GM23248 (cell line): ENCODE data around the gene SLC39A2. TPM values are rescaled to one million over a fixed set of nuclear protein-coding genes. Genes with fewer than 3 reads are reported as not detected.

Source experiments
- DNase-seq: peaks from one replicate; pipeline ENCODE4 v3.0.0-alpha.2; 2015
- H2AFZ ChIP-seq: fragments of 200-600 bp; sonication (generic); 2 replicates; pipeline ENCODE4 v1.6.1; 2016; ENCODE audit warnings: antibody characterized with exemption
- H3F3A ChIP-seq: fragments of 200-600 bp; sonication (generic); 2 replicates; pipeline ENCODE4 v1.6.1; 2016; ENCODE audit warnings: mild to moderate bottlenecking, antibody characterized with exemption, mixed run types; ENCODE audit not compliant: insufficient read depth
- H3K27ac ChIP-seq: fragments of 200-600 bp; sonication (generic); 2 replicates; pipeline ENCODE4 v1.5.1; 2016; ENCODE audit warnings: mild to moderate bottlenecking
- H3K27me3 ChIP-seq: fragments of 200-600 bp; sonication (generic); replicated peaks from 2 replicates; pipeline ENCODE4 v1.6.1; 2016; ENCODE audit warnings: mild to moderate bottlenecking; ENCODE audit not compliant: insufficient read depth
- H3K36me3 ChIP-seq: fragments of 200-600 bp; sonication (generic); 2 replicates; pipeline ENCODE4 v1.6.1; 2016; ENCODE audit warnings: low read depth, mild to moderate bottlenecking
- H3K4me1 ChIP-seq: fragments of 200-600 bp; sonication (generic); 2 replicates; pipeline ENCODE4 v1.6.1; 2016; ENCODE audit warnings: mild to moderate bottlenecking; ENCODE audit not compliant: insufficient read depth
- H3K4me2 ChIP-seq: fragments of 200-600 bp; sonication (generic); one replicate; pipeline ENCODE4 v1.6.1; 2016; ENCODE audit warnings: mild to moderate bottlenecking; ENCODE audit not compliant: unreplicated experiment
- H3K4me3 ChIP-seq: fragments of 200-600 bp; sonication (generic); 2 replicates; pipeline ENCODE4 v1.5.1; 2016; ENCODE audit warnings: mild to moderate bottlenecking
- H3K79me2 ChIP-seq: fragments of 200-600 bp; sonication (generic); 2 replicates; pipeline ENCODE4 v1.6.1; 2016; ENCODE audit warnings: mild to moderate bottlenecking; ENCODE audit not compliant: insufficient read depth
- H3K9ac ChIP-seq: fragments of 200-600 bp; sonication (generic); 2 replicates; pipeline ENCODE4 v1.6.1; 2016; ENCODE audit warnings: mild to moderate bottlenecking
- H3K9me2 ChIP-seq: fragments of 200-600 bp; sonication (generic); 2 replicates; pipeline ENCODE4 v1.6.1; 2016; ENCODE audit warnings: mixed run types, mild to moderate bottlenecking, moderate library complexity; ENCODE audit not compliant: insufficient read depth
- H3K9me3 ChIP-seq: fragments of 200-600 bp; sonication (generic); one replicate; pipeline ENCODE4 v1.6.1; 2017; ENCODE audit warnings: low read depth
- H4K20me1 ChIP-seq: fragments of 200-600 bp; sonication (generic); 2 replicates; pipeline ENCODE4 v1.6.0; 2016; ENCODE audit not compliant: insufficient read depth
- EZH2 ChIP-seq: fragments of 200-600 bp; sonication (generic); IDR thresholded peaks from 2 replicates; pipeline ENCODE4 v1.6.1; 2018; ENCODE audit warnings: antibody characterized with exemption, mild to moderate bottlenecking; ENCODE audit not compliant: insufficient read depth, poor library complexity, severe bottlenecking
- EZH2phosphoT487 ChIP-seq: fragments of 200-600 bp; sonication (generic); IDR thresholded peaks from 2 replicates; pipeline ENCODE4 v1.6.1; 2018; ENCODE audit warnings: antibody characterized with exemption, moderate library complexity, mild to moderate bottlenecking, low read depth; ENCODE audit not compliant: insufficient read depth
- WGBS, 2 experiments: methylation state at CpG; one replicate each; pipeline ENCODE4 v1.1.6; 2015 to 2017; ENCODE audit warnings: low lambda C conversion rate in 2 of 2, low coverage in 1 of 2; ENCODE audit errors: missing lambda C conversion rate in 2 of 2; 5-methylcytosine and 5-hydroxymethylcytosine counted together
- in situ Hi-C: fragments of 300-500 bp; cut with MboI; formaldehyde crosslinking; loops from 2 replicates; pipeline ENCODE4 v1.15.0; 2020
- microRNA-seq: library from miRNA; unstranded; fragments of <30 nt; microRNA quantifications from one replicate; pipeline ENCODE4, GENCODE V29; 2016; ENCODE audit warnings: borderline number of aligned reads
- polyA plus RNA-seq: library from polyadenylated mRNA; unstranded; fragments of >200 nt; fragmentation: Nextera tagmentation; extraction: Ambion mirVana; gene quantifications from 2 replicates; pipeline ENCODE4 v1.2.1, GENCODE V29; 2016
- small RNA-seq: library from RNA; depleted of rRNA; stranded (forward); fragments of <200 nt; gene quantifications from one replicate; pipeline ENCODE3, GENCODE V24; 2014; ENCODE audit warnings: low read depth, low replicate concordance
- total RNA-seq: library from RNA; depleted of rRNA; stranded (reverse); fragments of >200 nt; shearing (Covaris generic); gene quantifications from 2 replicates; pipeline ENCODE4 v1.2.3, GENCODE V29; 2014; rRNA removed

Gene SLC39A2
- total and polyA plus RNA-seq, 2 experiments from 2014 or later: 0.24 TPM; not detected in 1

- no peak for TF ChIP-seq EZH2
- no peak for TF ChIP-seq EZH2phosphoT487
- Histone ChIP-seq H3K27me3 (no peaks in the 10 kb centered on the region), H3K9me3 (no peaks in the 10 kb centered on the region), H3F3A (peaks cover 33% of the 10 kb centered on the region), H3K4me1 (peaks cover 33% of the 10 kb centered on the region), H3K9ac (no peak overlapping the region), H3K27ac (peak overlapping the region; percentile 40), H4K20me1 (no peaks in the 10 kb centered on the region), H3K4me2 (peak overlapping the region; percentile 49), H2AFZ (no peak overlapping the region), H3K9me2 (no peaks in the 10 kb centered on the region), H3K36me3 (no peaks in the 10 kb centered on the region), H3K4me3 (no peak overlapping the region), H3K79me2 (no peaks in the 10 kb centered on the region)
- WGBS, 2 experiments: 79 to 82% methylated on average over 2 of the region's 2 CpGs
- DNase-seq: no peak
- in situ Hi-C loops: no loop called here
Measured at GRCh38 chr14:21048638-21049037, 49.5 kb downstream of the SLC39A2 start.

GRCh38 chr14:21049271-21049673 lies 50.2 kb downstream of the SLC39A2 start:
- DNase-seq: peak; percentile 86
- no peaks in the 10 kb centered on the region for H3K79me2 ChIP-seq
- H3K9me2 ChIP-seq: no peaks in the 10 kb centered on the region
- H3F3A ChIP-seq: peaks cover 33% of the 10 kb centered on the region
- H3K27ac ChIP-seq: peak overlapping the region; percentile 40
- H3K9ac ChIP-seq: no peak overlapping the region
- H3K4me3 ChIP-seq: 0 out of 2 replicates have a peak overlapping the region, but pooled peaks have one; percentile 28
- no peaks in the 10 kb centered on the region for H3K36me3 ChIP-seq
- TF ChIP-seq EZH2 (no peak), EZH2phosphoT487 (no peak)
- no peaks in the 10 kb centered on the region for H4K20me1 ChIP-seq
- in situ Hi-C loops: no loop called here
- 35 to 43% methylated on average over 3 of the region's 3 CpGs for WGBS, 2 experiments
- H3K4me2 ChIP-seq: peak overlapping the region; percentile 49
- no peaks in the 10 kb centered on the region for H3K9me3 ChIP-seq
- no peak overlapping the region for H2AFZ ChIP-seq
- H3K4me1 ChIP-seq: peaks cover 33% of the 10 kb centered on the region
- H3K27me3 ChIP-seq: no peaks in the 10 kb centered on the region

- Histone ChIP-seq H3K4me2 (no peak overlapping the region), H3K9me2 (no peaks in the 10 kb centered on the region), H3K4me3 (no peak overlapping the region), H3K27ac (no peak overlapping the region), H3K27me3 (no peaks in the 10 kb centered on the region), H2AFZ (no peak overlapping the region), H3K79me2 (no peaks in the 10 kb centered on the region), H3K9me3 (no peaks in the 10 kb centered on the region), H4K20me1 (no peaks in the 10 kb centered on the region), H3K9ac (no peak overlapping the region), H3F3A (peaks cover 33% of the 10 kb centered on the region), H3K36me3 (no peaks in the 10 kb centered on the region), H3K4me1 (peaks cover 33% of the 10 kb centered on the region)
- in situ Hi-C loops: no loop called here
- 65 to 74% methylated on average over 3 of the region's 3 CpGs for WGBS, 2 experiments
- DNase-seq: no peak
- TF ChIP-seq EZH2 (no peak), EZH2phosphoT487 (no peak)
Measured at GRCh38 chr14:21050597-21050996, 51.5 kb downstream of the SLC39A2 start.

Small RNAs within 50 kb of the gene (microRNA-seq; reads per million reads assigned to microRNA genes)
- gene MIR6717: not detected

Small RNAs within 50 kb of the gene (small RNA-seq; reads per million reads assigned to genes)
- not detected for gene RN7SL189P

Other genes starting within 250 kb of the SLC39A2 start
- gene EDDM3B, start 230.9 kb upstream of the SLC39A2 start, total RNA-seq: not detected in 2 replicates
- gene EDDM3B, start 230.9 kb upstream of the SLC39A2 start, polyA plus RNA-seq: not detected in 2 replicates
- gene RNASE6, start 218.0 kb upstream of the SLC39A2 start, total RNA-seq: not detected in 2 replicates
- not detected in 2 replicates for gene RNASE6, start 218.0 kb upstream of the SLC39A2 start, polyA plus RNA-seq
- not detected in 2 replicates for gene RNASE1, start 196.4 kb upstream of the SLC39A2 start, total RNA-seq
- not detected in 2 replicates for gene RNASE1, start 196.4 kb upstream of the SLC39A2 start, polyA plus RNA-seq
- gene RNASE3, start 107.9 kb upstream of the SLC39A2 start, total RNA-seq: not detected in 2 replicates
- not detected in 2 replicates for gene RNASE3, start 107.9 kb upstream of the SLC39A2 start, polyA plus RNA-seq
- not detected in 2 replicates for gene RNASE2, start 43.8 kb upstream of the SLC39A2 start, total RNA-seq
- not detected in 2 replicates for gene RNASE2, start 43.8 kb upstream of the SLC39A2 start, polyA plus RNA-seq
- 65.8 and 87.7 TPM in 2 replicates for gene METTL17, start 9.3 kb upstream of the SLC39A2 start, total RNA-seq
- 30.6 and 31.3 TPM in 2 replicates for gene METTL17, start 9.3 kb upstream of the SLC39A2 start, polyA plus RNA-seq
- gene NDRG2, start 25.8 kb downstream of the SLC39A2 start, total RNA-seq: 2.8 TPM in 1 of 2 replicates, not detected in the other
- 0.28 and 0.85 TPM in 2 replicates for gene NDRG2, start 25.8 kb downstream of the SLC39A2 start, polyA plus RNA-seq
- not detected in 2 replicates for gene TPPP2, start 30.9 kb downstream of the SLC39A2 start, total RNA-seq
- gene TPPP2, start 30.9 kb downstream of the SLC39A2 start, polyA plus RNA-seq: not detected in 2 replicates
- gene RNASE13, start 35.5 kb downstream of the SLC39A2 start, total RNA-seq: not detected in 2 replicates
- not detected in 2 replicates for gene RNASE13, start 35.5 kb downstream of the SLC39A2 start, polyA plus RNA-seq
- gene RNASE7, start 43.1 kb downstream of the SLC39A2 start, total RNA-seq: not detected in 2 replicates
- gene RNASE7, start 43.1 kb downstream of the SLC39A2 start, polyA plus RNA-seq: not detected in 2 replicates
- not detected in 2 replicates for gene RNASE8, start 58.5 kb downstream of the SLC39A2 start, total RNA-seq
- gene RNASE8, start 58.5 kb downstream of the SLC39A2 start, polyA plus RNA-seq: not detected in 2 replicates
- 56.6 and 68.3 TPM in 2 replicates for gene ARHGEF40, start 71.0 kb downstream of the SLC39A2 start, total RNA-seq
- 22.4 and 23.9 TPM in 2 replicates for gene ARHGEF40, start 71.0 kb downstream of the SLC39A2 start, polyA plus RNA-seq
- gene ZNF219, start 99.4 kb downstream of the SLC39A2 start, total RNA-seq: 15.9 and 24.0 TPM in 2 replicates
- gene ZNF219, start 99.4 kb downstream of the SLC39A2 start, polyA plus RNA-seq: 1.6 and 1.8 TPM in 2 replicates
- gene TMEM253, start 101.8 kb downstream of the SLC39A2 start, total RNA-seq: 0.97 TPM in 1 of 2 replicates, not detected in the other
- gene TMEM253, start 101.8 kb downstream of the SLC39A2 start, polyA plus RNA-seq: 0.18 TPM in 1 of 2 replicates, not detected in the other
- not detected in 2 replicates for gene OR5AU1, start 156.8 kb downstream of the SLC39A2 start, total RNA-seq
- not detected in 2 replicates for gene OR5AU1, start 156.8 kb downstream of the SLC39A2 start, polyA plus RNA-seq